ENCODE measurements around the gene PMF1. TPM values are rescaled to one million over a fixed set of nuclear protein-coding genes. Genes with fewer than 3 reads are reported as not detected.

The PMF1 gene
- total and polyA plus RNA-seq, 2 of the 13 experiments (the other 11 are each of a cell fraction or from before 2014, with no cell fraction given) = 72.5 to 89.0 TPM

DNA sequence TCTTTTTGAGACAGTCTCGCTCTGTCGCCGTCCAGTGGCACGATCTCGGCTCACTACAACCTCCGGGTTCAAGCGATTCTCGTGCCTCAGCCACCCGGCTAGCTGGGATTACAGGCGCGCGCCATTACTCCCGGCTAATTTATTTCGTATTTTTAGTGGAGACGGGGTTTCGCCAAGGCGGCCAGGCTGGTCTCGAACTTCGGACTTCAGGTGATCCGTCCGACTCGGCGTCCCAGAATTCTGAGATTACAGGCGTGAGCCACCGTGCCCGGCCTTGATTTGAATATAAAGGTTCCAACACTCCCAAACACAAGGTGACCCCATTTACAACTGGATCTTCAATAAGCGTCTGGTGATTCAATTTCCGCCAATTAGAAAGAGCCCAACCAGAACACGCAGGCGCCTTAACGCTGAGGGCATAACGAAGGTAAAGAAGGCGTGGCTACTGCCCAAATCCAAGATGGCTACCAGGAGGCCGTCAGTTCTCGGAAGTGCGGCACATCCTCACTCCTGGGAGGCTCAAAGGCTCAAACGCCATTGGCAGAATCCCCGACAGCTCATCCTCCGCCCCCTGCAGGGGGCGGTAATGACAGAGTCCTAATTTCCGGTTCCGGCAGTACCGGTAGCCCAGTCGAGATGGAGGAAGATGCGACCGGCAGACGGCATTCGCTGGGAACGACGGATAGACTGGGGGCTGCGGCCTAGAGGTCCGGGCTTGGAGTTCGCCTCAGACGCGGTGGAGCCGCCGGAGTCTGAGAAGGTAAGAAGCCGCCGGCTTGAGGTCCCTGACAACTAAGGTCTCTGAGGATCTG, 19.1 kb upstream of the PMF1 start, which contains the start of gene SLC25A44 (continued):
- TF ChIP-seq ZSCAN21 (CRISPR knock-in tag; IDR thresholded peaks at IDR 0.05; ENCODE audit: borderline replicate concordance) (0 out of 2 replicates have a peak, but pooled peaks have one; percentile 30), ZNF432 (CRISPR knock-in tag; IDR thresholded peaks at IDR 0.05; ENCODE audit: borderline replicate concordance) (no peak), CBFB (CRISPR knock-in tag; IDR thresholded peaks at IDR 0.05) (no peak), HDAC1 (CRISPR knock-in tag; IDR thresholded peaks at IDR 0.05) (peak; percentile 68), HDAC6 (IDR thresholded peaks at IDR 0.05; ENCODE audit: low read depth, low read length) (no peak), ZNF619 (CRISPR knock-in tag; IDR thresholded peaks at IDR 0.05) (no peak), ZNF496 (CRISPR knock-in tag; IDR thresholded peaks at IDR 0.05; ENCODE audit: insufficient replicate concordance) (no peak), ZNF775 (CRISPR knock-in tag; IDR thresholded peaks at IDR 0.05; ENCODE audit: borderline replicate concordance) (no peak), DNMT3B (CRISPR knock-in tag; conservative IDR thresholded peaks at IDR 0.05) (0 out of 2 replicates have a peak, but pooled peaks have one; percentile 75)
- TF ChIP-seq, protein P1, sequence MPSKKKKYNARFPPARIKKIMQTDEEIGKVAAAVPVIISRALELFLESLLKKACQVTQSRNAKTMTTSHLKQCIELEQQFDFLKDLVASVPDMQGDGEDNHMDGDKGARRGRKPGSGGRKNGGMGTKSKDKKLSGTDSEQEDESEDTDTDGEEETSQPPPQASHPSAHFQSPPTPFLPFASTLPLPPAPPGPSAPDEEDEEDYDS (CRISPR knock-in tag; IDR thresholded peaks at IDR 0.05) = peak; percentile 59
- TF ChIP-seq, protein P2, sequence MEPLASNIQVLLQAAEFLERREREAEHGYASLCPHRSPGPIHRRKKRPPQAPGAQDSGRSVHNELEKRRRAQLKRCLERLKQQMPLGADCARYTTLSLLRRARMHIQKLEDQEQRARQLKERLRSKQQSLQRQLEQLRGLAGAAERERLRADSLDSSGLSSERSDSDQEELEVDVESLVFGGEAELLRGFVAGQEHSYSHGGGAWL (CRISPR knock-in tag; IDR thresholded peaks at IDR 0.05) = no peak
- TF ChIP-seq, protein P3, sequence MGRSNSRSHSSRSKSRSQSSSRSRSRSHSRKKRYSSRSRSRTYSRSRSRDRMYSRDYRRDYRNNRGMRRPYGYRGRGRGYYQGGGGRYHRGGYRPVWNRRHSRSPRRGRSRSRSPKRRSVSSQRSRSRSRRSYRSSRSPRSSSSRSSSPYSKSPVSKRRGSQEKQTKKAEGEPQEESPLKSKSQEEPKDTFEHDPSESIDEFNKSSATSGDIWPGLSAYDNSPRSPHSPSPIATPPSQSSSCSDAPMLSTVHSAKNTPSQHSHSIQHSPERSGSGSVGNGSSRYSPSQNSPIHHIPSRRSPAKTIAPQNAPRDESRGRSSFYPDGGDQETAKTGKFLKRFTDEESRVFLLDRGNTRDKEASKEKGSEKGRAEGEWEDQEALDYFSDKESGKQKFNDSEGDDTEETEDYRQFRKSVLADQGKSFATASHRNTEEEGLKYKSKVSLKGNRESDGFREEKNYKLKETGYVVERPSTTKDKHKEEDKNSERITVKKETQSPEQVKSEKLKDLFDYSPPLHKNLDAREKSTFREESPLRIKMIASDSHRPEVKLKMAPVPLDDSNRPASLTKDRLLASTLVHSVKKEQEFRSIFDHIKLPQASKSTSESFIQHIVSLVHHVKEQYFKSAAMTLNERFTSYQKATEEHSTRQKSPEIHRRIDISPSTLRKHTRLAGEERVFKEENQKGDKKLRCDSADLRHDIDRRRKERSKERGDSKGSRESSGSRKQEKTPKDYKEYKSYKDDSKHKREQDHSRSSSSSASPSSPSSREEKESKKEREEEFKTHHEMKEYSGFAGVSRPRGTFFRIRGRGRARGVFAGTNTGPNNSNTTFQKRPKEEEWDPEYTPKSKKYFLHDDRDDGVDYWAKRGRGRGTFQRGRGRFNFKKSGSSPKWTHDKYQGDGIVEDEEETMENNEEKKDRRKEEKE (IDR thresholded peaks at IDR 0.05) = no peak
- TF ChIP-seq, protein P4, sequence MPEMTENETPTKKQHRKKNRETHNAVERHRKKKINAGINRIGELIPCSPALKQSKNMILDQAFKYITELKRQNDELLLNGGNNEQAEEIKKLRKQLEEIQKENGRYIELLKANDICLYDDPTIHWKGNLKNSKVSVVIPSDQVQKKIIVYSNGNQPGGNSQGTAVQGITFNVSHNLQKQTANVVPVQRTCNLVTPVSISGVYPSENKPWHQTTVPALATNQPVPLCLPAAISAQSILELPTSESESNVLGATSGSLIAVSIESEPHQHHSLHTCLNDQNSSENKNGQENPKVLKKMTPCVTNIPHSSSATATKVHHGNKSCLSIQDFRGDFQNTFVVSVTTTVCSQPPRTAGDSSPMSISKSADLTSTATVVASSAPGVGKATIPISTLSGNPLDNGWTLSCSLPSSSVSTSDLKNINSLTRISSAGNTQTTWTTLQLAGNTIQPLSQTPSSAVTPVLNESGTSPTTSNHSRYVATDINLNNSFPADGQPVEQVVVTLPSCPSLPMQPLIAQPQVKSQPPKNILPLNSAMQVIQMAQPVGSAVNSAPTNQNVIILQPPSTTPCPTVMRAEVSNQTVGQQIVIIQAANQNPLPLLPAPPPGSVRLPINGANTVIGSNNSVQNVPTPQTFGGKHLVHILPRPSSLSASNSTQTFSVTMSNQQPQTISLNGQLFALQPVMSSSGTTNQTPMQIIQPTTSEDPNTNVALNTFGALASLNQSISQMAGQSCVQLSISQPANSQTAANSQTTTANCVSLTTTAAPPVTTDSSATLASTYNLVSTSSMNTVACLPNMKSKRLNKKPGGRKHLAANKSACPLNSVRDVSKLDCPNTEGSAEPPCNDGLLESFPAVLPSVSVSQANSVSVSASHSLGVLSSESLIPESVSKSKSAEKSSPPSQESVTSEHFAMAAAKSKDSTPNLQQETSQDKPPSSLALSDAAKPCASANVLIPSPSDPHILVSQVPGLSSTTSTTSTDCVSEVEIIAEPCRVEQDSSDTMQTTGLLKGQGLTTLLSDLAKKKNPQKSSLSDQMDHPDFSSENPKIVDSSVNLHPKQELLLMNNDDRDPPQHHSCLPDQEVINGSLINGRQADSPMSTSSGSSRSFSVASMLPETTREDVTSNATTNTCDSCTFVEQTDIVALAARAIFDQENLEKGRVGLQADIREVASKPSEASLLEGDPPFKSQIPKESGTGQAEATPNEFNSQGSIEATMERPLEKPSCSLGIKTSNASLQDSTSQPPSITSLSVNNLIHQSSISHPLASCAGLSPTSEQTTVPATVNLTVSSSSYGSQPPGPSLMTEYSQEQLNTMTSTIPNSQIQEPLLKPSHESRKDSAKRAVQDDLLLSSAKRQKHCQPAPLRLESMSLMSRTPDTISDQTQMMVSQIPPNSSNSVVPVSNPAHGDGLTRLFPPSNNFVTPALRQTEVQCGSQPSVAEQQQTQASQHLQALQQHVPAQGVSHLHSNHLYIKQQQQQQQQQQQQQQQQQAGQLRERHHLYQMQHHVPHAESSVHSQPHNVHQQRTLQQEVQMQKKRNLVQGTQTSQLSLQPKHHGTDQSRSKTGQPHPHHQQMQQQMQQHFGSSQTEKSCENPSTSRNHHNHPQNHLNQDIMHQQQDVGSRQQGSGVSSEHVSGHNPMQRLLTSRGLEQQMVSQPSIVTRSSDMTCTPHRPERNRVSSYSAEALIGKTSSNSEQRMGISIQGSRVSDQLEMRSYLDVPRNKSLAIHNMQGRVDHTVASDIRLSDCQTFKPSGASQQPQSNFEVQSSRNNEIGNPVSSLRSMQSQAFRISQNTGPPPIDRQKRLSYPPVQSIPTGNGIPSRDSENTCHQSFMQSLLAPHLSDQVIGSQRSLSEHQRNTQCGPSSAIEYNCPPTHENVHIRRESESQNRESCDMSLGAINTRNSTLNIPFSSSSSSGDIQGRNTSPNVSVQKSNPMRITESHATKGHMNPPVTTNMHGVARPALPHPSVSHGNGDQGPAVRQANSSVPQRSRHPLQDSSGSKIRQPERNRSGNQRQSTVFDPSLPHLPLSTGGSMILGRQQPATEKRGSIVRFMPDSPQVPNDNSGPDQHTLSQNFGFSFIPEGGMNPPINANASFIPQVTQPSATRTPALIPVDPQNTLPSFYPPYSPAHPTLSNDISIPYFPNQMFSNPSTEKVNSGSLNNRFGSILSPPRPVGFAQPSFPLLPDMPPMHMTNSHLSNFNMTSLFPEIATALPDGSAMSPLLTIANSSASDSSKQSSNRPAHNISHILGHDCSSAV (CRISPR knock-in tag; IDR thresholded peaks at IDR 0.05; ENCODE audit: borderline replicate concordance) = no peak
- TF ChIP-seq, protein P5, sequence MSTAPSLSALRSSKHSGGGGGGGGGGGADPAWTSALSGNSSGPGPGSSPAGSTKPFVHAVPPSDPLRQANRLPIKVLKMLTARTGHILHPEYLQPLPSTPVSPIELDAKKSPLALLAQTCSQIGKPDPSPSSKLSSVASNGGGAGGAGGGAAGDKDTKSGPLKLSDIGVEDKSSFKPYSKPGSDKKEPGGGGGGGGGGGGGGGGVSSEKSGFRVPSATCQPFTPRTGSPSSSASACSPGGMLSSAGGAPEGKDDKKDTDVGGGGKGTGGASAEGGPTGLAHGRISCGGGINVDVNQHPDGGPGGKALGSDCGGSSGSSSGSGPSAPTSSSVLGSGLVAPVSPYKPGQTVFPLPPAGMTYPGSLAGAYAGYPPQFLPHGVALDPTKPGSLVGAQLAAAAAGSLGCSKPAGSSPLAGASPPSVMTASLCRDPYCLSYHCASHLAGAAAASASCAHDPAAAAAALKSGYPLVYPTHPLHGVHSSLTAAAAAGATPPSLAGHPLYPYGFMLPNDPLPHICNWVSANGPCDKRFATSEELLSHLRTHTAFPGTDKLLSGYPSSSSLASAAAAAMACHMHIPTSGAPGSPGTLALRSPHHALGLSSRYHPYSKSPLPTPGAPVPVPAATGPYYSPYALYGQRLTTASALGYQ (CRISPR knock-in tag; IDR thresholded peaks at IDR 0.05) = peak; percentile 17; the same call in 1 of the 2 replicates

Data from HepG2 (cell line).